ENCODE results near the gene KCND3.

Gene KCND3

DNA sequence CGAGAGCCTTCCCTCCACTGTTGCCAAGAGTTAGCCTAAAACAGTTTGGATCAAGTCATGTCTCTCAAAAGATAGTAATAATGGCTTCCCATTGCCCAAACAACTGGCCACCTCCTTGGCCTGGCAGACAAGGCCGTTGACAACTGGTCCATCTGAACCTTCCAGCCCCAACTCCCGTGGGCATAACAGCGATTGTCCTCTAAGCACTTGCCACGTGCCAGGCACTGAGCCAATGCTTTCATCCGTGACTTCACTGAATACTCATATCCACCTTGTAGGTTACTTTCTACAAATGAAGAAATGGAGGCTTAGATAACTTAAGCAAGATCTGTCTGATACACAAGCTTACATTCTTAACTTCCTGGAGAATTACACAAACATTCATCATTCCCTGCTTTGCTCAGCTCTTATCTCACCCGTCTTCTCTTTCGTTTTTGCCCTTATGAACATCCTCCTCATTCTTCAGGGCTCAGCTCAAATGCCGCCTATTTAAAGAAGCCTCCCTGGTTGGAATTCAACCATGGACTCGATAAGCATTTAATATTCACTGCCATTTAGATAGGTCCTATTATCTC, 106.4 kb downstream of the KCND3 start:
- H3K27ac ChIP-seq, result no peak overlapping the region
- H3K4me3 ChIP-seq, result no peak overlapping the region
- no peak for DNase-seq (ENCODE audit: low read depth, low spot score)
- no peak for TF ChIP-seq EZH2 (IDR thresholded peaks at IDR 0.05)
- no peaks in the 10 kb centered on the region for H3K9me3 ChIP-seq (ENCODE audit: low read depth, low read length)
- no peak overlapping the region for H3K9ac ChIP-seq (ENCODE audit: insufficient read length)
- no peaks in the 10 kb centered on the region for H3K36me3 ChIP-seq (ENCODE audit: insufficient read depth, low read length)

DNA sequence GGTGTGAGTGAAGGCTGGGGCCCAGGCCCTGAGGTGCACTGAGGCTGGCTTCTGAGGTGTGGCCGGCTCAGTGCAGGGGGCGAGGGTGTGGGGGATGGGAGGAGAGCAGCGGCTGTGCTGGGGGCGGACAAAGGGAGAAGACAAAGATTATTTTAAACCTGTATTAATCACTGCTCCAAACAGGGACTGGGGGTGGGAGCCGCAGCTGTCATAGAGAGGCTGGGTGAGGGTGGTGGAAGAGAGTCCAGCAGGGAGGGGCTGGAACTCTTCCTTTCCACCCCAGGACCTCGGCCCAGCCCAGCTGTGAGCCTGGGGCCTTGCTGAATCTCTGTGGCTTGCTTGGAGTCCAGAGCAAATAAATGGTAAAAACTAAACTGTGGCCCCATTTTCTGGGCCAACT, 106.9 kb downstream of the KCND3 start:
- H3K27ac ChIP-seq, result no peak overlapping the region
- DNase-seq (ENCODE audit: low read depth, low spot score), result no peak
- no peak overlapping the region for H3K4me3 ChIP-seq
- H3K9ac ChIP-seq (ENCODE audit: insufficient read length), result no peak overlapping the region
- no peaks in the 10 kb centered on the region for H3K36me3 ChIP-seq (ENCODE audit: insufficient read depth, low read length)
- TF ChIP-seq EZH2 (IDR thresholded peaks at IDR 0.05) (no peak), FOXP2 (optimal IDR thresholded peaks at IDR 0.05; ENCODE audit: control extremely low read depth, extremely low read length, insufficient read depth) (no peak), POLR2AphosphoS5 (IDR thresholded peaks at IDR 0.05; ENCODE audit: borderline replicate concordance, low read depth, low read length) (no peak)
- H3K9me3 ChIP-seq (ENCODE audit: low read depth, low read length), result no peaks in the 10 kb centered on the region

DNA sequence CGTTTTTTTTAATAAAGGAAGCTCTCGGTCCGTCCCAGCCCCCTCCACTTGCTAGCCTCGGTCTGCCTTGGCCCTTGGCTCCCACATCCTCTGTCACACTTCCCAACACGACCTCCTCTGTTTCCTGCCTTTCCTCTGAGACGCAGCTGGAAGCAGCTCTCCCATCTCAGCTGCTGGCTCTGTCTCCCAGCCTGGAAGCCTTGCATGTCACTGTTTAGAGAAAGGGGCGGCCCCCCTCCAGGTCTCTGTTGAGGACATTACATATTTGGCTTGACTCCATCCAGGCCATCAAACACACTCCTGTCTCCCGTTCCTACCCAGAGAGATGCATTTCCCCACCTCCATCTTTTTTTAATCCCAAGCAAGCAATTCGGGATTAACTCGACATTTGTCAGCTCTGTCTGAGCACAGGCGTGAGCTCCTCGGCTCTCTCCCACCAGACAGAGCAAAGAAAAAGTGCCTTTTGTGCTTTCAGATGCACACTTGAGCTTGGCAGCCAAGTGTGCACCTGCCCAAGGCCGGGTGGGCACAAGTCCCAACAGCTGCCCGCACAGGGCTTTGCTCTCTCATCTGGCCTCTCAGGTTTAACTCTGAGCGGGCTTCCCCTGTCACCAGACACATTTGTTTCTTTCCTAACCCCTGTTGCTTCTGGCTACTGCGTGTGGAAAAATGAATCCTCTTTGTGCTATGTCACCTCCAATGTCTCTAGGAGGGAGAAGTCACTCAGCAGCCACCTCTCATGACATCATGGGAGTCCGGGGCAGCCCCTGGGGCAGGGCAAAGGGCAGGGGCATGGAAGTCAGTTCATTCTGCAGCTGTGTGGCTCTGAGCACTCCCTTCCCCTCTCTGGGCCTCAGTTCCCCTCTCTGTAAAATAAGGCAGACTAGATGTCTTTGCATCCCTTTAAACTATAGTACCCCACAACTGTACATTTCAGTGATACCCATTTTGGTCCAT, 108.3 kb downstream of the KCND3 start:
- Histone ChIP-seq H3K9ac (ENCODE audit: insufficient read length) (no peak overlapping the region), H3K9me3 (ENCODE audit: low read depth, low read length) (no peaks in the 10 kb centered on the region), H3K4me3 (no peak overlapping the region), H3K36me3 (ENCODE audit: insufficient read depth, low read length) (no peaks in the 10 kb centered on the region), H3K27ac (no peak overlapping the region)
- no peak for DNase-seq (ENCODE audit: low read depth, low spot score)
- no peak for TF ChIP-seq POLR2AphosphoS5 (IDR thresholded peaks at IDR 0.05; ENCODE audit: borderline replicate concordance, low read depth, low read length)
- no peak for TF ChIP-seq EZH2 (IDR thresholded peaks at IDR 0.05)
- no peak for TF ChIP-seq FOXP2 (optimal IDR thresholded peaks at IDR 0.05; ENCODE audit: control extremely low read depth, extremely low read length, insufficient read depth)

DNA sequence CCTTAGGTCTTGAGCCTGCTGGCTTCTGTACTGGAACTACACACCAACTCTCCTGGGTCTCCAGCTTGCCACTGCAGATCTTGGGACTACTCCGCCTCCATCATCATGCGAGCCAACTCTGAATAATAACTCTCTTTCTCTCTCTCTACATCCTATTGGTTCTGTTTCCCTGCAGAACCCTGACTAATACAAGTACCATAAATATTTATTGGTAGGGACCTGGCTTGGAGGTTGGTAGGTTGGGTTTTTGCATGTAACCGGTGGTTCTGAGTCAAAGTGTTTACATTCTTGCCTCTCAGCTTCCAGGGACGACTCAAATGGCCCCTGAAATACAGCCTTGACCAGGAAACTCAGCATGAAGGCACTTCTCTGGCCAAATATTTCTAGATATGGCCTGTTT, 110.4 kb downstream of the KCND3 start:
- no peak for TF ChIP-seq POLR2AphosphoS5 (IDR thresholded peaks at IDR 0.05; ENCODE audit: borderline replicate concordance, low read depth, low read length)
- TF ChIP-seq FOXP2 (optimal IDR thresholded peaks at IDR 0.05; ENCODE audit: control extremely low read depth, extremely low read length, insufficient read depth), result no peak
- TF ChIP-seq EZH2 (IDR thresholded peaks at IDR 0.05), result no peak
- Histone ChIP-seq H3K27ac (no peak overlapping the region), H3K9me3 (ENCODE audit: low read depth, low read length) (no peaks in the 10 kb centered on the region), H3K4me3 (no peak overlapping the region), H3K36me3 (ENCODE audit: insufficient read depth, low read length) (no peaks in the 10 kb centered on the region), H3K9ac (ENCODE audit: insufficient read length) (no peak overlapping the region)
- no peak for DNase-seq (ENCODE audit: low read depth, low spot score)

DNA sequence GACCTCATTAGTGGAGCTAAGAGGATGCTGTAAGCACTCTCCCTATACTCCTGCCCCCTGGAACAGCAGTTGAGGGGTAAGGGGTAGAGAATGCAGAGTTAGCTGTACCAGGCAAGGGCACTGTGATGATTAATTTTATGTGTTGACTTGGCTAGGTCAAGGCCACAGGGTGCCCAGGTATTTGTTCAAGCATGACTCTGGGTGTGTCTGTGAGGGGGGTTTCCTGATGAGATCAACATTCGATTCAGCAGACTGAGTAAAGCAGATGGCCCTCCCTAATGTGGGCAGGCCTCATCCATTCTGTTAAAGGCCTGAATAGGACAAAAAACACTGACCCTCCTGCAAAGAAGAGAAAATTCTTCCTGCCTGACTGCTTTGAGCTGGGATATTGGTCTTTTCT, 110.8 kb downstream of the KCND3 start:
- H3K27ac ChIP-seq, result no peak overlapping the region
- no peaks in the 10 kb centered on the region for H3K36me3 ChIP-seq (ENCODE audit: insufficient read depth, low read length)
- TF ChIP-seq POLR2AphosphoS5 (IDR thresholded peaks at IDR 0.05; ENCODE audit: borderline replicate concordance, low read depth, low read length), result no peak
- TF ChIP-seq EZH2 (IDR thresholded peaks at IDR 0.05), result no peak
- TF ChIP-seq FOXP2 (optimal IDR thresholded peaks at IDR 0.05; ENCODE audit: control extremely low read depth, extremely low read length, insufficient read depth), result no peak
- no peak overlapping the region for H3K4me3 ChIP-seq
- H3K9ac ChIP-seq (ENCODE audit: insufficient read length), result no peak overlapping the region
- DNase-seq (ENCODE audit: low read depth, low spot score), result no peak
- no peaks in the 10 kb centered on the region for H3K9me3 ChIP-seq (ENCODE audit: low read depth, low read length)

DNA sequence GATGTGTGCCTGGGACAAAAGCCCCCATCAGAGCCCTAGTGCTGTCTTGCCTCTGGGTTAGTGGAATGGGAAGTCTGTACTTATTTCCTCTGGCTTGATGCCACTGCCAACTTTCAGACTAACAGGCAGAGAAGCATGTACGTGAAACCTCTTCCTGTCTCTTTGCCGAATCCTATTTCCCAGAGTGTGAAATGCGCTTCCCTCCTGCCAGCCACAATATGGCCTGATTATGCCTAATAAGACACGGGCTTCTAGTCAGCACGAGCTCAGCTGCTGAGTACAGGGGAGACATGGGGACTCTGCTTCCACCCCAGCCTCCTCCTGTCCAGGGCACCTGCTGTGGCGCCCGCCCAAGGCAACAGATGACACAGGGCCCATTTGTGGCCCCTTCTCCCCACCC, 111.4 kb downstream of the KCND3 start:
- DNase-seq (ENCODE audit: low read depth, low spot score), result no peak
- TF ChIP-seq POLR2AphosphoS5 (IDR thresholded peaks at IDR 0.05; ENCODE audit: borderline replicate concordance, low read depth, low read length) (no peak), FOXP2 (optimal IDR thresholded peaks at IDR 0.05; ENCODE audit: control extremely low read depth, extremely low read length, insufficient read depth) (no peak), EZH2 (IDR thresholded peaks at IDR 0.05) (no peak)

DNA sequence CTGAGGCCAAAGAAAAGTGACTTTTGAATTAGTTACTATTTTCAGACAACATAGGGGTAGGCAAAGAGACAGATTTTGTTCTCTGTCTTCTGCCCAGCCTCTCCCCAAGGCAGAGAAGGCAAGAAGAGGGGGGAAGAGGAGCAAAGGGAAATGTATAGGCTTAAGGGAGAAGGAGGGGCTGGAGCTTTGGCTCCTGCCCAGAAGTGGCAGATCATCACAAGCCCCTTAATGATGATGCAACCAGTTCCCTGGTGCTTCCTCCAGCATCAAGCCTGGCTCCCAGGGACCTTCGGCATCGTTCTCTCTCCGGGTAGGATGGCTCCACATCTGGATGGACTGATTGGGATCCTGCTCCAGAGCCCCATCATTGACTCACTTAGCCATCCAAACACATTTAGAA, 112.8 kb downstream of the KCND3 start:
- no peak for TF ChIP-seq FOXP2 (optimal IDR thresholded peaks at IDR 0.05; ENCODE audit: control extremely low read depth, extremely low read length, insufficient read depth)
- no peak for TF ChIP-seq EZH2 (IDR thresholded peaks at IDR 0.05)
- TF ChIP-seq POLR2AphosphoS5 (IDR thresholded peaks at IDR 0.05; ENCODE audit: borderline replicate concordance, low read depth, low read length), result no peak
- H3K9ac ChIP-seq (ENCODE audit: insufficient read length), result no peak overlapping the region
- DNase-seq (ENCODE audit: low read depth, low spot score), result no peak
- no peaks in the 10 kb centered on the region for H3K36me3 ChIP-seq (ENCODE audit: insufficient read depth, low read length)
- H3K9me3 ChIP-seq (ENCODE audit: low read depth, low read length), result no peaks in the 10 kb centered on the region
- no peak overlapping the region for H3K4me3 ChIP-seq
- no peak overlapping the region for H3K27ac ChIP-seq

More for the DNA sequence above, 111.4 kb downstream of the KCND3 start:
- Histone ChIP-seq H3K36me3 (ENCODE audit: insufficient read depth, low read length) (no peaks in the 10 kb centered on the region), H3K27ac (no peak overlapping the region), H3K9ac (ENCODE audit: insufficient read length) (no peak overlapping the region), H3K9me3 (ENCODE audit: low read depth, low read length) (no peaks in the 10 kb centered on the region), H3K4me3 (no peak overlapping the region)

DNA sequence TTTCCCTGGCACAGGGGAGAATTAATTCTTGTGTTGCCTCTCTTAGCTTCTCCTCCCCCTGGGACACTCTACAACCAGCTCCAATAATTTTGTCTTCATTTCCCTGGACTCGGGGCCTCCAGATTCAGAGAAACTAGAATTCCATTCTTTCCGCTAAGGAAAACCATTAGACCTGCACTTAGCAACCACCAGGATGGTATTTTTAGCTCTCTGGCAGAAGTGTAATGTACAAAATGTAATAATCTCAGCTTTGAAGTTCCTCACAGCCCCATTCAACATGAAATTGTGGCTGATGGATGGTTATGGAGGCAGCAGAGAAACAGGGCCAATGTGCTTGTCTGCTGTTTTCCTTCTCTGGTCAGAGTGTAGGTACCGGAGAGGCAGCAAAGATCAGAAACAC, 113.8 kb downstream of the KCND3 start:
- H3K27ac ChIP-seq, result no peak overlapping the region
- no peak overlapping the region for H3K4me3 ChIP-seq
- no peak overlapping the region for H3K9ac ChIP-seq (ENCODE audit: insufficient read length)
- DNase-seq (ENCODE audit: low read depth, low spot score), result no peak
- no peak for TF ChIP-seq EZH2 (IDR thresholded peaks at IDR 0.05)
- TF ChIP-seq FOXP2 (optimal IDR thresholded peaks at IDR 0.05; ENCODE audit: control extremely low read depth, extremely low read length, insufficient read depth), result no peak
- no peak for TF ChIP-seq POLR2AphosphoS5 (IDR thresholded peaks at IDR 0.05; ENCODE audit: borderline replicate concordance, low read depth, low read length)
- H3K9me3 ChIP-seq (ENCODE audit: low read depth, low read length), result no peaks in the 10 kb centered on the region
- no peaks in the 10 kb centered on the region for H3K36me3 ChIP-seq (ENCODE audit: insufficient read depth, low read length)

All from SK-N-MC (cell line).